GM21528 (cell line): ENCODE data around the gene CCDC102A.
"Not testable (repeated sequence)": the region's sequence is repeated elsewhere in the genome, so short reads cannot be mapped to it uniquely, and the experiment has no call there.

Experiments
- ATAC-seq: cut with Tn5 transposase; IDR thresholded peaks from one replicate; pipeline ENCODE4 v1.9.1; 2021; ENCODE audit warnings: mild to moderate bottlenecking, moderate library complexity; ENCODE audit not compliant: unreplicated experiment, low FRiP score

Gene CCDC102A

DNA sequence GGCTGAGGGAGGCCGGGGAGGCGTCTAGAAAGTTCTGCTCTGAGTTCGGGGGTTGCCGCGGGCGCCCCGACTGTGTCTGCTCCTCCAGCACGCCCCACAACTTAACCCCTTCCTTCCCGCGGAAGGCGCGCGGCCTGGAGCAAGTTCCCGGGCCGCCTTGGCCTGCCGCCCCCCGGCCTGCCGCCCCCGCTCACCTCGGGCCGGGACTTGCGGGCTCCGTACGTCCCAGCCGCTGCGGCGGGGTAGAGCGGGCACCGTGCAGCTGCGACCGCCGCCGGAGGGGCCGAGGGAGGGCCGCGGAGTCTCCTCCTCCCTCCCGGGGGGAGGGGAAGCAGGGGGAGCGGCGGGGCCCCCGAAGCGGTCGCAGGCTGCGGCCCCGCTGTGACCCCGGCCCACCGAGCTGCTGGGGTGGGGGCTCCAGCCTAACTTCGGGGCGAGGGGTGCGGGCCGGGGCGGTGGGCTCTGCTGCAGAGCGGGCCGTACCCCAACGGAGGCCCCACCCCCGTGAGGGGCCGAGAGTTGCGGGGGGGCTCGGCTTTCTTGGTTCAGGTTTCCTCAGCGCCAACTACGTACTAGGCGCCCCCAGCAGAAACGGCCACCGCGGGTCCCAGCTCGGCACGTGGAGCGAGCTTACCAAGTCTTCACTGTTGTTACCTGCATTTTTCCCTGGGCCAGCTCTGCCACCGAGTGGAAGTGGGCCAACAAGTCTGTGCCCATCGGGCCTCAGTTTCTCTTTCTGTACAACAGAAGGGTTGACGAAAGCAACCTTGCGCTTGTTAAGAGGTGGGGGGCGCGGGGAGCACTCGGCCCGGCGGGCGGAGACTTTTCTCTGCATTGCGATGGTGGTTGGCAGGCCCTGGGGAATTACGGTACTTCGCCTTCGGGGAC lies at the start of gene CCDC102A:
Gene CCDC102A, minus strand, starts transcription at position 266 of the 888 bp plus-strand sequence. CDS start 7,394 bp downstream, outside the sequence.
- ATAC-seq: peak; percentile 22

DNA sequence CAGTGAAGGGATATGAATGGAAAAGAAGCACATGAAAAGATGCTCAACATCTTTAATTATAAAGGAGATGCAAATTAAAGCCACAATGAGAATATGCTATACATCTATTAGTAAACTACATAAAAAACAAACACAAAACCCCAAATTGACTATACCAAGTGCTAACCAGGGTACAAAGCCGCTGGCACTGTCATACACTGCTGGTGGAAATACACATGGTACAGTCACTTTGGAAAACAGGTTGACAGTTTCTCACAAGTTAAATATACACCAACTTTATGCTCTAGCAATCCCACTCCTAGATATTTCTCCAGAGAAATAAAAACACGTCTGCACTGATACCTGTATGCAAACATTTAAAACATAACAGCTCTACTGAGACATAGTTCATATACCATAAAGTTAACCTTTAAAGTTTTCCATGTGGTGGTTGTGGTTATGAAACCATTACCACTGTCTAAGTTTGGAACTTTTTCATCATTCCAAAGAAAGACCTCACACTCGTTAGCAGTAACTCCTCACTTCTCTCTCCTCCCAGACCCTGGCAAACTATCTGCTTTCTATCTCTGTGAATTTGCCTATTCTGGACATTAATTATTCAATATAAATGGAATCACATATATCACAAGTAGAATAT lies 48.8 kb upstream of the CCDC102A start:
- ATAC-seq: no peak

DNA sequence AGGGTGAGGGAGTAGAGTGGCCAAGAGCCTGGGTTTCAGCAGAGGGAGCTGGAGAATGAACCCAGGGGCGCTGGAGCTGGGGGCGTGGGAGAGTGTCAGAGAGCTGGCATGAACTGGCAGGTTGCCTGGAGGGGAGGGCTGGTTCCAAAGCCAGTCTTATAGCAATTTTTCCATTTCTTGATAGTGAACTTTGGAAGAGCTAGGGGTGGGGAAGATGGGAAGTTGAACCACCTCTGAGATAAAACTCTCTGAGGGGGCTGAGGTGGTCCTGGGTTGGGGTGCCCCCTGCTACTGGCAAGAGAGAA lies 42.9 kb upstream of the CCDC102A start:
- no peak for ATAC-seq

DNA sequence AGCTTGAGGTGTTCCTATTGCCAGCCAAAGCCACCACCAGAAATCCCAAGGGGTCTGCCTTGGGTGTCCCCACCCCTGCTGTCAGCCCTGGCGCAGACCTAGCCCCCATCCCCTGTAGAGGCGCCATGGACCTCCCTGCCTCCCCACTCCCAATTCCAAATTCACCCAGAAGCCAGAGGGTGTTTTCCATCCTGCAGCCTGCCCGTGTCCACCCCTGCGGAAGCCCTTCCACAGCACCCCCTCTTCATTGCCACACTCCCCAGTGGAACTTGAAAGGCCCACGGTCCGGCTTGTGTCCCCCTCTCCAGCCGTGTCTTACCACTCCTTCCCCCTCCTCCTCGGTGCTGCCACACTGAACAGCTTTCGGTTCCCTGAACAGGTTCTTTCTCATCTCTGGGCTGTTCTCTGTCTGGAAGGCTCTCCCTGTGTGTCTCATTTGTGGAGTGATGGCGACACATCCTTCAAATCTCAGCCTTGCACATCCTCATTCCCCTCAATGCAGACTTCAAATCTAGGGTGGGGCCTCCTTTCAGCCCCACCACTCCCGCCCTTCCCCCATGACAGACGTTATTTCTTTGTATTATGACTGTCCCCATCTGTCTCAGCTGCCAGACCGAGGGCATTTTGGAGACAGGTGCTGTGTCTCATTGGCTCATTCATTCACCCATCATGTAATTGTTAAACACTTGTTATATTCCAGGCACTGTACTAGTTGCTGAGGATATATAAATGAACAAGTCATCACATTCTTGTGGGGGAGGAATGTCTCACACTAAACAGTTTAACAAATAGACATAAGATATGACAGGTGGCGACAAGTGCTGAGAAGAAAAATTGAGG lies 42.4 kb upstream of the CCDC102A start:
- ATAC-seq: no peak

DNA sequence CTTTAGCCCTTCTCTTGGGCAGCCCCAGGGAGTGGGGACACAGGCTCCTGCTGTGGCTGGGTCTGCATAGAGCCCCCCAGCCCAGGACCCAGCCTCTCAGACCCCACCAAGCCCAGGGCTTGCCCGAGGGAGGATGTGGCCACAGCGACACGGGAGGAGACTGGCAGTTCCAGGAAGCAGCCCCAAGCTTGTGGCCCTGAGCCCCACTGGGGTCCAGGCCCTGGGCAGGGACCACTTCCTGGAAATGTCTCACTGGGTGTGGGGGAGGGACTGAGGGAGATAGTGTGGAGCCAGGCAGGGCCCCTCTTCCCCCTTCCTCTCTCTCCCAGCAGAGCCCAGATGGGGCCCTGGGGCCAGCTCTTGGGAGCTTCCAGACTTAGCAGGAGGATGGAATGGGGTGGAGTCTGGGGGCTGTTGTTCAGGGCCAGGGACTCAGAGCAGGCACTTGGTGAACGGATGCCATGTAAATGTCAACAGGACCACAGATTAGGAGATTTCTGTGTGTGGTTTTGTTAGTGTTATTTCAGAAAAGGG lies 41.4 kb upstream of the CCDC102A start:
- ATAC-seq: no peak

DNA sequence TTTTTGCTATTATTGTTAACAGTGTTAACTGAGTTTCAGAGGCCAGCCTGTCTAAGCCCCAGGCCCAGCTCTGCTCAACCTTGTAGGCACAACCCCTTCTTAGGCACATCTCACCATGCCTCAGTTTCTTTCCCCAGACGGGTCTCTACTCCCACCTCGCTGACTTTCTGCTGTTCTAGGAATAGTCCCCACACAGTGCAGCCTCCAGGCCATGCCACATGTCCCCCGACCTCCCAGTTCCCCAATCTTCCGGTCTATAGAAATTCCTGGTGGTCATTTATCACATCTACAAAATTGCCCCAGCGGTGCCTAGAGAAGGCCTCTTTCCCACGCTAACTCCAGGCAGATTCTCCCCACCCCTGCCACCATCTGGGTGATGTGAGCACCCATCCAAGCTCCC lies 40.8 kb upstream of the CCDC102A start:
- no peak for ATAC-seq

DNA sequence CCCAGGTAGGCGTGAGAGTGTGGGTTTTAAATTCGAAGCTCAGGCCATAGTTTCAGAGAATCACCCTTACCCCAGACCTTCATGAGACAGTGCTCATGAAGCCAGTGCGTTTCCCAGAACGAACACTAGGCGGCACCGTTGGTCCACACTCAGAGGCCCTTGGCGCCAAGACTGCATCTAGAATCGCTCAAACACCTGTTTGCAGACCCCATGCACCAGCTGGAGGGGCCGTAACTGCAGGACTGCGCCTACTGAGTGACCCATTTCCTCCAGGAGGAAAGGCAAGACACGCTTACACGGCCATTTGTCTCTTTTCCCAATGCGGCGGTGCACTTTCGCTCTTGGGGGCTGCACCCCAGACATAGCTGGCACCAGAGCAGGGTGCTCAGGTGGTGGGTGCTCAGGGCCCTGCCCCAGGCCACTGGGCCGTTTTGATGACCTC lies 40.1 kb upstream of the CCDC102A start:
- ATAC-seq: peak; percentile 72

DNA sequence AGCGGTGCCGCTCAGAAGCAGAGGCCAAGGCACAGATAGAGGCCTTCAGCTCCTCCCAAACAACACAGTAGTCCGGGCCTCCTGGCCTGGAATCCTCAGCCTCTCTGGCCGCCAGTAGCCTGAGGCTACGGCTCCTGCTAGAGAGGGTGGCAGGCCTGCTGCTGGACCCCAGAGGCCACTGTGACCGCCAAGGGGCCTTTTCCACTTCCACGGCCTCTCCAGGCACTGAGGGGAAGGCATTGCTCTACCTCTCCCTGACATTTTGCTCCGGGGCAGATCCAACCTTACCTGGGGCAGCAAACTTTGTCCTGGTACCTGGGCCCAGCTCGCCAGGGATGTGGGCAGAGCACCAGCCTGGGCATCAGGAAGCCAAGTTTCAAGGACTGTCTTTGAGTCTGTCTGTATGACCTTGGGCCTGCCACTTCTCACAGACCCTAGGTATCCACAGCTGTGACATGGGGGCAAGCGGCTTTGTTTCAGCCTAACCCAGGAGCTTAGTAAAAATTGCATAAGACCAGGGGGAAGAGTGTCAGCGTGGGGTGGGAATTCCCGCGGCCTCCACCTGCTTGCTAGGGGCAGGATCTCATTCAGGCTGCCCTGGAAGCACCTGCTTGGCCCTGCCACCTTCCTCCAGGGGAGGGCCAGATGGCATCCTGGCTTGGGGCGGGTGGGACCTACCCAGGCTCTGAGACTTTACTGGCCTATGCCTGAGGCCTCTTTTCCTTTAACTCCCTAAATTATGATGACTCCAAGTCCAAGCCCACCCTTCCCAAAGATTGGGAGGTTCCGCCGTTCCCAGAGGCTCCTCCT lies 39.3 kb upstream of the CCDC102A start:
- ATAC-seq: no peak

DNA sequence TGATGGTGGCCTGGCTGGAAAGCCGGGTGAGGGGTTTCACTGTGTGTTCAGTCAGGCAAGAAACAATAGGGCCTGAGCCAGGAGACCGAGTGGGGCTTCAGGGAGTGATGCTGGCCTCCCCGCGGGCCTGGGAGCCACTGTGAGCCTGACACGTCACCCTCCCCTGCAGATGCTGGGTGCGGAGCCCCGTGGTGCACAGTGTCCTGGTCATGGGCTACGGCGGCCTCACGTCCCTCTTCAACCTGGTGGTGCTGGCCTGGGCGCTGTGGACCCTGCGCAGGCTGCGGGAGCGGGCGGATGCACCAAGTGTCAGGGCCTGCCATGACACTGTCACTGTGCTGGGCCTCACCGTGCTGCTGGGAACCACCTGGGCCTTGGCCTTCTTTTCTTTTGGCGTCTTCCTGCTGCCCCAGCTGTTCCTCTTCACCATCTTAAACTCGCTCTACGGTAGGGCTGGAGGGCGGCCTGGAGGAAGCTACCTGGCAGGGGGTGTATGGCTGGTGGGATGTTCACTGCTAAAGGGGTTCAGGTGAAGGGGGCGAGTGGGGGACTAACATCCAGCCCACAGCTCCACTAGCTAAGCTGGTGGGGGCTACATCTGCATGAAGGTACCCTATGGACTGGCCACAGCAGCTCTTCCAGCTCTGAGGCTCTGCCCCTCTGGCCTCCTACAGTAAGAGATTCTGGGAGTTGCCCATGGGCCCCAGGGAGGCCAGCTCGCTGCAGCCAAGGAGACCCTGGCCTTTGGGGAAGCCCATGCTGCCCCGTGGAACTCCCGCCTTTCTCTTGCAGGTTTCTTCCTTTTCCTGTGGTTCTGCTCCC lies 38.5 kb upstream of the CCDC102A start:
- ATAC-seq: no peak

DNA sequence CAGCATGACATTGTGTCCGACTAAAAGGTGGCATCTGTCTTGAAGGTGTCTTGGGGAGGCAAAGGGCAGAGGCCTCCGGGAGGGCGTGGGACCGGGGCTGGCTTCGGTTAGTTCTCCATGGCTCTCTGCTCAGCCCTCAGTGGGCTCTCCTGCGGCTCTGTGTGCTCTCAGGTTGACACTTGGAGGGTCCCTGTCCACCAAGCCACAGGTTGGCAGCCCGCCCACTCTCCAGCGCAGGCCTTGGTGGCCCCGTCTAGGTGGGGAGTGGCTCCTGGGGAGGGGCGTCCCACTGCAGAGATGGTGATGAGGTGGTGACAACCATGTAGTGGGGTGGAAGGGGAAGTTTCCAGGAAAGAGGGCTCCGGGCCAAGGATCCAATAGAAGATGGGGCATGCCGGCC lies 37.7 kb upstream of the CCDC102A start:
- ATAC-seq: no peak

DNA sequence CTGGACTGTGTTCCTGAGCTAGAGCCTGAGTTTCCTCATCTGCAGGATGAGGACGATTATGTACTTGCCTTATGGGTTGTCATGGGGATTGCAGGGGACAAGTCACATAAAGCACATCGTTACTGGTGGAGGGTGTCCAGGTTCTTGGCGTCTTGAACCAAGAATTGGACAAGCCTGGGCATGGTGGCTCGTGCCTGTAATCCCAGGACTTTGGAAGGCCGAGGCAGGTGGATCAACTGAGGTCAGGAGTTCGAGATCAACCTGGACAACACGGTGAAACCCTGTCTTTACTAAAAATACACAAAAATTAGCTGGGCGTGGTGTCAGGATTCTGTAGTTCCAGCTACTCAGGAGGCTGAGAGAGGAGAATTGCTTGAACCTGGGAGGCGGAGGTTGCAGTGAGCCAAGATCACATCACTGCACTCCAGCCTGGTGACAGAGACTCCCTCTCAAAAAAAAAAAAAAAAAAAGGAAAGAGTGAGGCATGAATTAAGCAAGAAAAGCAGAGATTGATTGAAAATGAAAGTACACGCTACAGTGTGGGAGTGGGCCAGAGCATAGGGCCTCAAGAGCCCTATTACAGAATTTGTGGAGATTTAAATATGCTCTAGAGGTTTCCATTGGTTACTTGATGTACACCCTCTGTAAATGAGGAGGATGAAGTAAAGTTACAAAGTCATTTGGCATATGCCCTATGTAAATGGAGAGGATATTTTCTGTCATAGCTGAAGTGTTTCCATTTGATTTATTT lies 36.8 kb upstream of the CCDC102A start:
- no peak for ATAC-seq

DNA sequence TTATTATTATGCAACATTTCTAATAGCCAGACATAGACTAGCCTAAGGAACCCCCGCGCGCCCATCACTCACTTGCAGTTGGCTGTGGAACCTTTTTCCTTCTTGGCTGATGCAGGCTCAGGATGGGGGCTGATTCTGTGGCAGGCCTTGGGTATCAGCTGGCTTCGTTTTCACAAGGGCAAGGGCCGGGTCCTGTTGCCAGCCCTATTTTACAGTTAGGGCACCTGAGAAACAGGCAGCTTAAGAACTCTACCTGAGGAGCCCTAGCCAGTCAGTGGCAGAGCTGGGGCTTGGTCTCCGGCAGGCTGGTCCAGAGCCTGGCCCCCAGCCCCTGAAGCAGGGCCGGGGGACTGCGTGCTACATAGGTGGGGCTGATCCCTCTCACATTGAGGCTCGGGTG lies 34.7 kb upstream of the CCDC102A start:
- no peak for ATAC-seq

DNA sequence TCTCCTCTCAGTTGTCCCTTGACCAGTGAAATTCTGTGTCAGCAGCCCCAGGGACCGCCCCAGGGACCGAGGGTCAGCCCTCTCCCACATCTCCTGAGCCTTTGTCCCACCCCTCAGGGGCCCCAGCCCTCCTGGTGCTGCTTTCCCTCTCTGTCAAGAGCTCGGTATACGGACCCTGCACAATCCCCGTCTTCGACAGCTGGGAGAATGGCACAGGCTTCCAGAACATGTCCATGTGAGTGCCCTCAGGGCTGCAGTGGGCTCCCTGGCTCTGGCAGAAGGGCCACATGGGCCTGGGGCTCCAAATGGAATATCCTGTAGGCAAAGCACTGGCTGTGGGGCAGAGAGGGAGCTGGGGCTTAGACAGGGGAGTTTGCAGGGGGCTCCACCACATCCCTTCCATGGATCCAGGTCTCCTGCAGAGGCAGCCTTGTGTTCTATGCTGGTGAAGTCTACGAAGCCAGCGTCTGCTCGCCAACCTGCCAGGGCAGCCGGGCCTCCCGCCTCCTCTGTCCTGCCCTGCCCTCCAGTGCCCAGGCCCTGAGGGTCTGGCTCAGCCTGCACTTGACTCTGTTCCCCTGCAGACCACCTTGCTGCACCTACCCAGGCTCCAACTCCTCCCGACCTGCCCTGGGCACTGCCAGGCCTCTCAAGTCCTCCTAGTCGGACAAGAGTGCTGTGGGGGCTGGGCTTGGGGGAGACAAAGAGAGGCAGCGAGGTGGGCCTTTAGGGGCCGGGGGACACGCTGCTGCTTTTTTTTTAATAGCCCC lies 34.1 kb upstream of the CCDC102A start:
- no peak for ATAC-seq

DNA sequence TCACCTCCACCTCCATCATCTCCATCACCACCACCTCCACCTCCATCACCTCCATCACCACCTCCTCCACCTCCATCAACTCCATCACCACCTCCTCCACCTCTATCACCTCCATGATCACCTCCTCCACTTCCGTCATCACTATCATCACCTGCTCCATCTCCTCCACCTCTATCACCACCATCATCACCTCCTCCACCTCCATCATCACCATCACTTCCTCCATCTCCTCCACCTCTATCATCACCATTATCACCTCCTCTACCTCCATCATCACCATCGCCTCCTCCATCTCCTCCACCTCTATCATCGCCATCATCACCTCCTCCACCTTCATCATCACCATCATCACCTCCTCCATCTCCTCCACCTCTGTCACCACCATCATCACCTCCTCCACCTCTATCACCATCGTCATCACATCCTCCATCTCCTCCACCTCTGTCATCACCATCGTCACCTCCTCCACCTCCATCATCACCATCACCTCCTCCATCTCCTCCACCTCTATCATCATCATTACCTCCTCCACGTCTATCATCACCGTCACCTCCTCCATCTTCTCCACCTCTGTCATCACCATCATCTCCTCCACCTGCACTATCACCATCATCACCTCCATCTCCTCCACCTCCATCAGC lies 33.1 kb upstream of the CCDC102A start:
- no peak for ATAC-seq

DNA sequence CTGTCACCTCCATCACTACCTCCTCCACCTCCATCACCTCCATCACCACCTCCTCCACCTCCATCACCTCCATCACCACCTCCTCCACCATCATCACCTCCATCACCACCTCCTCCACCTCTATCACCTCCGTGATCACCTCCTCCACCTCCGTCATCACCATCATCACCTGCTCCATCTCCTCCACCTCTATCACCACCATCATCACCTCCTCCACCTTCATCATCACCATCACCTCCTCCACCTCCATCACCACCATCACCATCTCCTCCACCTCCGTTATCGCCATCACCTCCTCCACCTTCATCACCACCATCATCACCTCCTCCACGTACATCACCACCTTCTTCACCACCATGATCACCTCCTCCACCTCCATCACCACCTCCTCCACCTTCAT lies 32.4 kb upstream of the CCDC102A start:
- ATAC-seq: not testable (repeated sequence)

DNA sequence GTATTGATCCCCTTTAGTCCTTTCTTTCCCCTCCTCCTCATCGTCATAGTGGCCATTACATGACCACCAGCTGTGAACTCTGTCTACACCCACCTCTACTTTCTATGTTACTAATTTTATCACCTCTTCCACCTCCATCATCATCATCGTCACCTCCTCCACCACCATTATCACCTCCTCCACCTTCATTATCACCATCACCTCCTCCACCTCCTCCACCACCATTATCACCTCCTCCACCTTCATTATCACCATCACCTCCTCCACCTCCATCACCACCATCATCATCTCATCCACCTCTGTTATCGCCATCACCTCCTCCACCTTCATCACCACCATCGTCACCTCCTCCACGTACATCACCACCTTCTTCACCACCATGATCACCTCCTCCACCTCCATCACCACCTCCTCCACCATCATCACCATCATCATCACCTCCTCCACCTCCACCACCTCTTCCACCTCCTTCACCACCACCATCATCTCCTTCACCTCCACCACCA lies 31.9 kb upstream of the CCDC102A start:
- no peak for ATAC-seq

DNA sequence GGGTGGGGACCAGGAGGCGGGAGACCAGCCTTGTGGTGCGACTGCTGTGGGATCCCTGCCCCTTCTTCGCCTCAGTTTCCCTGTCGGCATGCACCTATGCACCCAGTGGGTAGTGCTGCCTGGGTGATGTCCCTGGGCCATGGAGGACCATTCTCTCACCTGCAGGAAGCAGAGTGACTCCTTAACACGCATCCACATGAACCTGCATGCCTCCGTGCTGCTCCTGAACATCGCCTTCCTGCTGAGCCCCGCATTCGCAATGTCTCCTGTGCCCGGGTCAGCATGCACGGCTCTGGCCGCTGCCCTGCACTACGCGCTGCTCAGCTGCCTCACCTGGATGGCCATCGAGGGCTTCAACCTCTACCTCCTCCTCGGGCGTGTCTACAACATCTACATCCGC lies 31.3 kb upstream of the CCDC102A start:
- no peak for ATAC-seq
